NCI-H524 (cell line): ENCODE data around the gene LAPTM5.

Experiments used
- DNase-seq, 2 experiments: peaks; one replicate each; lab custom pipeline; 2025; lab: John Stamatoyannopoulos, UW

LAPTM5 gene

GRCh38 chr1:30787266-30787665 lies 29.7 kb upstream of the LAPTM5 start:
- DNase-seq, result no peak

DNA sequence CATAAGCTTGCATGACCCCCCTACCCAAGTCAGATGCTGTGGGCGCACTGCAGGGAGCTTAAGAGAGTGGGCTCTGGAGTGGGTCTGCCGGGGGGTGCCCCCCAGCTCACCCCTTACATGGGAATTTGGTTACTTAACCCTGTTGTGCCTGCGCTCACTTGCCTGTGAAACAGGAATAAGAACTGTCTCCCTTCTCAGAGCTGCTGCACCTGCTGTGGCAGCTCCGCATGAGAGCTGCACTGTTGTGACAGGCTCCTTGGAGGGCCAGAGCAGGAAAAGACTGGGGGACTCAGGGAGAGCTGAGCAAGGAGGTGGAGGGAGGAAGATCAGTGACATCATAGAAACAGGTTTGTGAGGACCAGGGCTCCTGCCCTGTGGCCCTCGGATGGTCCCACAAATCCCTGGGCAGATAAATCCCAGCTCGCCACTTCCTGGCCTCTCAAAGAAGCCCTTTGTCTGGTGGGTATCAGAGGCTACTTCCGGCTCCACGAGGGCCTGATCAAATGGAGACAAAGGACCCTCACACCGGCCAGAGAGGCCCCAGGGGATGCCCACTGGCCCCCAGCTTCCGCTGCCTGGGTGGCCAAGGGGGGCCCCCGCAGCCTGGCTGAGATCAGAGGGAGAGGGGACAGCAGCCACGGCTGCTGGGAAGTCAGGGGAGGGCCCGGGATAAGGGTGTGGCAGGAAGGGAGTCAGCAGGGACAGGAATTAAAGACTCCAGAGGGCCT lies 28.9 kb upstream of the LAPTM5 start:
- no peak for DNase-seq

DNA sequence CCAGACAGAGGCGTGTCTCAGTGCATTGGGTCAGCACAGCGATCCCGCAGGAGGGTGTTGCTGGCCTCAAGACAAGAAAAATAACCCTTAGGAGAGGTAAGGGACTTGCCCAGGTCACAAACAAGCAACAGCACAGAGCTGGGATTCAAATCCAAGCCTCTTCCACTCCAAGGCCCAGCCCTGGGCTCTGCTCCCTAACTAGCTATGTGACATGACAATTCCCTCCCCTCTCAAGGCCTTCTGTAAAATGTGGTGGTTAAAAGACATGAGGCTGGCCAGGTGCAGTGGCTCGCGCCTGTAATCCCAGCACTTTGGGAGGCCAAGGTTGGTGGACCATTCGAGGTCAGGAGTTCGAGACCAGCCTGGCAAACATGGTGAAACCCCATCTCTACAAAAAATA lies 28.1 kb upstream of the LAPTM5 start:
- no peak for DNase-seq

GRCh38 chr1:30785181-30785580 lies 27.6 kb upstream of the LAPTM5 start:
- DNase-seq, result no peak

DNA sequence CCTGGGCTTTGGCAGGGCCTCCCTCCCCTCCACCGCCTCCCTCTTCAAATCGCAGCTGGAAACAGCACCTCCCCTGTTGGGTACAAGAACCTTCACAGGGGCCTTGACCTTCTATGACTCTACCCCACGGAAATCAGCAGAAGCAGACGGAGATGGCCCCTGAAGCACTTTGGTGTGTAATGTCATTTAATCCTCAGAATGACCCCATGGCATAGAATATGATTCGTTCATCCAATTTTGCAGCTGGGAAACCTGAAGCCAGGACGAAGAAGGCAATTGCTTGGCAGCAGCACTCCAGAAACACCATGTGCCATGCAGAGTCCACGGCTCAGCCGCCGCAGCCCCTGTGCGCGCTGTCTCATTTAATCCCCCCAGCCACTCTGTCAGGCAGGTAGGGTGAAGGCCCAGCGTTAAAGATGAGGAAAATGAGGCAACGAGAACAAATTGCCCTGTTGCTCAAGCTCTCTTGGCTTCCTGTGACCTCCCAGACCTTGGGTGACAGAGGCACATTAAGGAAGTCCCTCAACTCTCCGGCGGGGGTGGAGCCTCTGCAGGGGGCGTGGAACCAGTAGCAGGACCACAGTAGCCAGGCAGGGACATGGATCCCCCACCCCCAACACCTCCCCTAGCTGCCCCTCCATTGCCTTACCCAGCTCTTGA lies 25.8 kb upstream of the LAPTM5 start:
- peak in 1 of 2 experiments; percentile 33 for DNase-seq

DNA sequence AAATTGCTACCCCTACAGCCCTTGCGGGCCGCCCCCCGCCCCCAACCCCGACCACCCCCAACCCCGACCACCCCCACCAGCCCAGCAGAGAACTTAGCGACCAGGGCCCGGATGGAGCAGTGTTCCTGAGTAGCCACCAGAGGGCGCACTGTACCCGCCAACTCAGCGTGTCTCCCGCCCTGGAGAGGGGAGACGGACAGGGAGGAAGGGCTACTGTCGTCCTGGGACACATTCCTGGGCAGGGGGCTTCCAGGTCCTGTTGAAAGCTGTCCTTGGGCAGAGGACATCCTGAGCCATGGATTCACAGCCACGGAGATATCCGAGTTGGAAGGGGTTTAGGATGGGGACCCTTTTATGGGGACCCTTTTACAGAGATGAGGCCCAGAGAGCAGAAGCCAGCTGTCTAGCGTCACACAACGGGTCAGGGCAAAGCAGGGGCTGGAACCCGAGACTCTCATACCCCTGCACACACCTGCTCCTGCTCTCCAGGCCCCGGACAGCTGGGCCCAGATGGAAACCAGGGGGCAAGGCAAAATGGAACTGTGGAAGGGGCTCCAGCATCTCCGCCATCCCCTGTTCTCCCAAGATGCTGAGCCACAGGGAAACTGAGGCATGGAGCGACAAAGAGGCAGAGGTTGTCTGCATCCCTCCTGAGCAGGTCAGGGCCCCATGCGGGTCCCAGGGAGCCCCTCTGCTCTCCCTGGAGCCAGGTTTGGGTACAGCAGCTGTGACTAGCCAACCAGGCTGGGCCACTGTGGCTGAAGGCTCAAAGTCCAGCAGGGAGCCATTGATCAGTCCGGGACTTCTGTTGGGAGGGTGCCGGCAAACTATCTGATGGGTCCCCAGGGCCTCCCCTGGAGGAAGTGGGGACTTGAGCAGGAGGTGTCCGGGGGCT lies 25.0 kb upstream of the LAPTM5 start:
- peak in 1 of 2 experiments; percentile 54 for DNase-seq

- DNase-seq, result no peak
These were observed 24.3 kb upstream of the LAPTM5 start for GRCh38 chr1:30781906-30782305.

DNA sequence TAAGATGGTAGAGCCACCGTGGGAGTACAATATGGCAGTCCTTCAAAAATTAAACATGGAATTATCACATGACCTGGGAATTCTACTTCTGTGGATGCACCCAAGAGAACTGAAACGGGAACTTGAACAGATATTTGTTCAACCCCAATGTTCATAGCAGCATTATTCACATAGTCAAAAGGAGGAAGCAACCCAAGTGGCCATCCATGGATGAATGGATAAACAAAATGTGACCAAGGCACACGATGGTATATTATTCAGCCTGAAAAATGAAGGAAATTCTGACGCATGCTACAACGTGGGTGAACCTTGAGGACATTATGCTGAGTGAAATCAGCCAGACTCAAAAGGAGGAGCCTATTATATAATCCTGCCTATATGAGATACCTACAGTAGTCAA lies 22.8 kb upstream of the LAPTM5 start:
- DNase-seq, result no peak

GRCh38 chr1:30779294-30780071 lies 21.9 kb upstream of the LAPTM5 start:
- peak; percentile 77 to 79 for DNase-seq

DNA sequence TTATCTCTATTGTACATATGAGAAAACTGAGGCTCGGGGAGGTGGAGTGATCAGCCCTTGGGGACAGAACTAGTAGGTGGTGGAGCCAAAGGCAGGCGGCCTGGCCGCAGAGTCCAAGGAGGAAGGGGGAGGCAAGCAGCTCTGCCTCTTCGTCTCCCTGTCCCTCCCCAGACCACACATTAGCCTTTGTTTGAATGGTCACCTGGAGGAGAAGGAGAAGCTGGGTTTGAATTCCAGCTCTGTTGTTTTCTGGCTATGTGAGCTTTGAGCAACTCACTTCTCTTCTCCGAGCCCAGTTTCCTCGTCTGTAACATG lies 21.4 kb upstream of the LAPTM5 start:
- no peak for DNase-seq

DNA sequence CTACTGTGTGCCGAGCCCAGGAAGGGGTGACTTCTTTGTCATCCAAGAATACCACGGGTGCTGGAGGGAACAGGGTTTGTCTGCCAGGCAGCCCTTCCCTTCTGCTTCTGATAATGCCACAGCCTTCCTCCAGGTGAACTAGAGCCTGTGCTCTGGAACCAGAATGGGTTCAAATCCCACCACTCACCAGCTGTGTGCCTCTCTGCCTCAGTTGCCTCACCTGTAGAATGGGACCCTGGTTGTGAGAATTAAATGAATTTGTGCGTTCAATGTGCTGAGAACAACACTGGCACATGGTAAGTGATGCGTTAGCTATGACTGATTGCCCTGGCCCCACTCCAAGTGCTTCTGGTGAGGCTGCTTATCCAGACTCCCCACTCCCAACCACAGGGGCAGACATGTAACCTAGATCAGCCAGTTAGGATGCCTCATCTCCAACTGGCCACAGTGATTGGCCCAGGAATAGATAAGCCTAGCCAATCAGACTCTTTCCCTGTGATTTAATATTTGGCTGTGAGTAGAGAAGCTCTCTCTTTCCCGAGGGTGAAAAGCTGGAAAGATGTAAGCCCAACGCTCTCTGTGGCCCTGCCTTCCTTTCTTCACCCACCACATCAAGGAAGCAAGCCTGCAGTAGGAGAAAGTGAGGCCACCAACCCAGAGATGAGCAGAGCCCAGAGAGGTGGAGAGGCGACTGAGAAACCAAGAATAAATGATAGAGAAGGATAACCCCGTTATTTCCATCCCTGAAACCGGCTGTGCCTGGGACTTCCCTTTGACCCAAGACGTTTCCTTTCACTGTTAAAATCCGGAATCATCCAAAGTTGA lies 20.8 kb upstream of the LAPTM5 start:
- peak; percentile 41 to 73 for DNase-seq

DNA sequence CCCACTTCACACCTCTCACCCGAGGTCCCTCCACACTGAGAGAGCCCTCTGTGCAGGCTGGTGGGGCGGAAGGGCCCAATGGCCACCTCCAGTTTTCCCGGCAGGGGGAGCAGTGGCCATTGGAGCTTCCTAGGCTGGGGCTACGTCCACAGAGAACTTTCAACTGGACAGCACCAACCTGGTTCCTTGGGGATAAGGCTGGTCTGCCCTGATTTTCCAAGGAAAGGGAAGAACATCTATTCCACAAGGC lies 20.3 kb upstream of the LAPTM5 start:
- DNase-seq, result peak in 1 of 2 experiments; percentile 12

GRCh38 chr1:30777060-30777903 lies 19.7 kb upstream of the LAPTM5 start:
- DNase-seq, result no peak

DNA sequence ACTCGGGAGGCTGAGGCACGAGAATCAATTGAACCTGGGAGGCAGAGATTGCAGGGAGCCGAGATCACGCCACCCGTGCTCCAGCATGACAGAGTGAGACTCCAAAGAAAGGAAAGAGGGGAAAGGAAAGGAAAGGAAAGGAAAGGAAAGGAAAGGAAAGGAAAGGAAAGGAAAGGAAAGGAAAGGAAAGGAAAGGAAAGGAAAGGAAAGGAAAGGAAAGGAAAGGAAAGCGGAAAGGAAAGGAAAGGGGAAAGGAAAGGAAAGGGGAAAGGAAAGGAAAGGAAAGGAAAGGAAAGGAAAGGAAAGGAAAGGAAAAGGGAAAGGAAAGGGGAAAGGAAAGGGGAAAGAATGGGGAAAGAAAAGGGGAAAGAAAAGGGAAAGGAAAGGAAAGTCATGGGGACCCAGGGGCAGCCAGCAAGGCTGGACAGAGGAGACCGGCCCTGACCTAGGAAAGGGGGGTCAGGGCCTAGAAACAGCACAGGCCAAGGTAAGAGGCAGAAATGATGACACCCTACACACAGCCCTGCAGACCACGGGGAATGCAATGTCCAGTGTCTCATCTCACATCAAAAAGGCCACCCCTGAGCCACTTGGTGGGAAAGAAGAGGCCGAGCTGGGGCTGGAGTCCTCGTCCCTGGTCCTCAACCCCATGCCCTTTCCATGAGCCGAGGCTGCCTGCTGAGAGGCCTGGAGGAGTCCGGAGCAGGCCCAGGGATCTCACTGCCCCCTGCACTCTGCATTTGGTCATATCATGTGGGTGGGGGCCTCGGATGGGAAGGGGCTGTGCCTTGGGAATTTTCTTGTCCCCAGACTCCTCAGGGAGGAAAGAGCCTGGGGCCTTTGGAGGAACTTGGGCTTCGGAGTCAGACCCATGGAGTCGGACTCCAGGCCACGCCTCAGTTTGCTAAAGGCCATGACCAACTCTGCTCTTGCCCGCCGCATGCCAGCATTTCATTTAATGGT lies 18.8 kb upstream of the LAPTM5 start:
- DNase-seq, result no peak

GRCh38 chr1:30775433-30775975 lies 17.9 kb upstream of the LAPTM5 start:
- peak in 1 of 2 experiments; percentile 32 for DNase-seq

- no peak for DNase-seq
These were observed 17.2 kb upstream of the LAPTM5 start for GRCh38 chr1:30774550-30775432.

- no peak for DNase-seq
These were observed 16.3 kb upstream of the LAPTM5 start for GRCh38 chr1:30773722-30774358.

DNA sequence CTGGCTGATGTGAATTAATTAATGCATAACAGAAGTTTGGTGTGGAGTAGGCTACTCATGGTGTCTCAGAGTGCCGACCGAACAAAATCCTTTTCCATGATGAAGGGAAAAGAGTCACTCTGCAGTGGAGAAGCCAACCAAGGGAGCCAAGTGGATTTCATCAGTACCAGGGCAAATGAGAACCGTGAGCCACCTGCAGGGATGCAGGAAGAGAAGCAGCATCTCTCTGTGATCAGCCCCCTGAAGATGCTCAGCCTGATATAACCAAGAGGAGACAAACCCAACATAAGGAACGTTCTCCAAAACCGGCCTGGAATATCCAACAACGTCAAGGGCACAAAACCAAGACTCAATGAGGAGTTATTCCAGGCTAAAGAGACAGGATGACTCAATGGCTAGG lies 13.4 kb upstream of the LAPTM5 start:
- DNase-seq, result no peak
